HepG2 (cell line): ENCODE results near the gene SPTY2D1. TPM values are rescaled to one million over a fixed set of nuclear protein-coding genes. Genes with fewer than 3 reads are reported as not detected.

ENCODE experiments used
- EZH2 ChIP-seq: conservative IDR thresholded peaks from 2 replicates; pipeline ENCODE4 v1.6.1; 2012; ENCODE audit warnings: mild to moderate bottlenecking, low read depth, low read length, moderate library complexity
- FOSL1 ChIP-seq: sonication (generic); formaldehyde crosslinking; IDR thresholded peaks from 2 replicates; pipeline ENCODE4 v1.9.0; 2021; ENCODE audit warnings: missing genetic modification reagents, borderline replicate concordance
- PATZ1 ChIP-seq: sonication (generic); formaldehyde crosslinking; IDR thresholded peaks from 2 replicates; pipeline ENCODE4 v1.4.0; 2020; ENCODE audit warnings: missing genetic modification reagents
- PHF21A ChIP-seq: sonication (generic); formaldehyde crosslinking; IDR thresholded peaks from 2 replicates; pipeline ENCODE4 v1.5.0; 2020; ENCODE audit warnings: mild to moderate bottlenecking, missing genetic modification reagents
- PITX1 ChIP-seq: sonication (generic); formaldehyde crosslinking; IDR thresholded peaks from 2 replicates; pipeline ENCODE4 v1.5.1; 2020; ENCODE audit warnings: mild to moderate bottlenecking, missing genetic modification reagents
- POLR2A ChIP-seq, 2 experiments: IDR thresholded peaks; 2 replicates each; pipeline ENCODE4 v1.6.1; 2011; ENCODE audit warnings: low read depth in 2 of 2, low read length in 2 of 2, mild to moderate bottlenecking in 1 of 2, moderate library complexity in 1 of 2; ENCODE audit not compliant: insufficient read depth in 1 of 2
- POLR2AphosphoS5 ChIP-seq: IDR thresholded peaks from 2 replicates; pipeline ENCODE4 v1.6.1; 2012; ENCODE audit warnings: low read depth, low read length
- PTBP1 ChIP-seq: fragments of 200-400 bp; formaldehyde crosslinking; IDR thresholded peaks from 2 replicates; pipeline ENCODE4 v1.6.1; 2018; ENCODE audit warnings: low read length, low read depth; ENCODE audit not compliant: poor library complexity, severe bottlenecking
- RFX3 ChIP-seq: IDR thresholded peaks from 2 replicates; pipeline ENCODE4 v1.6.1; 2016; ENCODE audit warnings: missing biosample characterization, missing genetic modification reagents
- SALL1 ChIP-seq: sonication (generic); formaldehyde crosslinking; IDR thresholded peaks from 2 replicates; pipeline ENCODE4 v1.8.0; 2022; ENCODE audit warnings: mild to moderate bottlenecking, missing genetic modification reagents
- SRY ChIP-seq: sonication (generic); formaldehyde crosslinking; IDR thresholded peaks from 2 replicates; pipeline ENCODE4 v1.8.0; 2022; ENCODE audit warnings: mild to moderate bottlenecking, missing genetic modification reagents
- TFAP4 ChIP-seq: sonication (generic); IDR thresholded peaks from 2 replicates; pipeline ENCODE4 v1.6.1; 2016; ENCODE audit warnings: low read depth, borderline replicate concordance
- ZBTB8A ChIP-seq: sonication (generic); formaldehyde crosslinking; IDR thresholded peaks from 2 replicates; pipeline ENCODE4 v1.4.0; 2020; ENCODE audit warnings: mild to moderate bottlenecking, low read depth, missing genetic modification reagents, borderline replicate concordance
- ZFY ChIP-seq: sonication (generic); formaldehyde crosslinking; IDR thresholded peaks from 2 replicates; pipeline ENCODE4 v1.4.0; 2020; ENCODE audit warnings: missing genetic modification reagents
- ZIK1 ChIP-seq: sonication (generic); formaldehyde crosslinking; IDR thresholded peaks from 2 replicates; pipeline ENCODE4 v1.5.0; 2020; ENCODE audit warnings: mild to moderate bottlenecking, low read depth, missing genetic modification reagents, borderline replicate concordance
- ZNF276 ChIP-seq: sonication (generic); formaldehyde crosslinking; IDR thresholded peaks from 2 replicates; pipeline ENCODE4 v1.4.0; 2020; ENCODE audit warnings: mild to moderate bottlenecking, low read depth, missing genetic modification reagents
- ZNF281 ChIP-seq: sonication (generic); formaldehyde crosslinking; IDR thresholded peaks from 2 replicates; pipeline ENCODE4 v1.4.0; 2020; ENCODE audit warnings: missing genetic modification reagents, borderline replicate concordance
- ZNF333 ChIP-seq: sonication (generic); formaldehyde crosslinking; IDR thresholded peaks from 2 replicates; pipeline ENCODE4 v1.4.0; 2020; ENCODE audit warnings: mild to moderate bottlenecking, missing genetic modification reagents, borderline replicate concordance
- ZNF337 ChIP-seq: sonication (generic); formaldehyde crosslinking; IDR thresholded peaks from 2 replicates; pipeline ENCODE4 v1.5.1; 2020; ENCODE audit warnings: missing genetic modification reagents, low read depth, mild to moderate bottlenecking, borderline replicate concordance
- ZNF558 ChIP-seq: sonication (generic); formaldehyde crosslinking; IDR thresholded peaks from 2 replicates; pipeline ENCODE4 v1.9.0; 2022; ENCODE audit warnings: mild to moderate bottlenecking, missing genetic modification reagents, borderline replicate concordance
- polyA plus RNA-seq, 8 experiments: library from polyadenylated mRNA; depleted of rRNA in 3 of 8; stranded (reverse) in 7 of 8; unstranded in 1 of 8; fragments of >200 nt; fragmentation: Illumina TruSeq in 4 of 8; extraction: Trizol in 4 of 8; gene quantifications; 2 replicates each; pipeline versions ENCODE4 v1.2.1 to v1.2.3, GENCODE V29; 2011 to 2016; ENCODE audit warnings: low read depth in 4 of 8, missing spikeins in 1 of 8, mixed read lengths in 1 of 8; ENCODE audit not compliant: insufficient read depth in 1 of 8
- total RNA-seq, 5 experiments: library from RNA; depleted of rRNA; stranded (reverse); fragments of >200 nt; fragmentation: Illumina TruSeq; extraction: Trizol; gene quantifications; 2 replicates each; pipeline ENCODE4 v1.2.3, GENCODE V29; 2016; ENCODE audit warnings: low read depth in 1 of 5

SPTY2D1 gene
- total and polyA plus RNA-seq, 2 of the 13 experiments (the other 11 are each of a cell fraction or from before 2014, with no cell fraction given): 6.9 to 14.8 TPM

- TF ChIP-seq ZIK1 (CRISPR knock-in tag) (no peak), SRY (CRISPR knock-in tag) (peak; percentile 26; the same call in 1 of the 2 replicates), PHF21A (CRISPR knock-in tag) (peak; percentile 90), ZNF333 (CRISPR knock-in tag) (no peak), POLR2AphosphoS5 (peak; percentile 93), PTBP1 (peak; percentile 30), RFX3 (CRISPR knock-in tag) (no peak), ZNF281 (0 out of 2 replicates have a peak, but pooled peaks have one; percentile 9), ZNF276 (CRISPR knock-in tag) (peak; percentile 81; the same call in 1 of the 2 replicates), PATZ1 (peak; percentile 63), ZNF337 (CRISPR knock-in tag) (peak; percentile 98), SALL1 (CRISPR knock-in tag) (peak; percentile 87), POLR2A (IDR thresholded peaks at IDR 0.05; ENCODE audit: insufficient read depth in 1 of 2, low read depth in 2 of 2, low read length in 2 of 2) (peak; percentile 81 to 92), TFAP4 (peak; percentile 64; the same call in 1 of the 2 replicates), ZFY (CRISPR knock-in tag) (peak; percentile 95), ZNF558 (peak; percentile 77; the same call in 1 of the 2 replicates), FOSL1 (no peak), EZH2 (no peak), PITX1 (0 out of 2 replicates have a peak, but pooled peaks have one; percentile 46), ZBTB8A (peak; percentile 62; the same call in 1 of the 2 replicates)
Observed at GRCh38 chr11:18588297-18589252, 45.6 kb downstream of the SPTY2D1 start, which contains the start of gene UEVLD (continued).
